Natural killer cell (primary cell): ENCODE results near the gene OBSCN. TPM values are rescaled to one million over a fixed set of nuclear protein-coding genes. Genes with fewer than 3 reads are reported as not detected.

ENCODE experiments used
- ATAC-seq, 3 donors: fragments of 150-1000 bp in 2 of 3; fragments of 200-7000 bp in 1 of 3; cut with Tn5 transposase; 1 replicate in 1 of 3; 2 replicates in 2 of 3; pipeline ENCODE4 v1.10.0; 2021; ENCODE audit warnings: mild to moderate bottlenecking in 2 of 3, moderate library complexity in 2 of 3
- DNase-seq, 2 donors: peaks; one replicate each; pipeline versions ENCODE4 v3.0.0 to v3.0.0-alpha.2; 2013 to 2021; ENCODE audit warnings: mixed read lengths in 1 of 2
- H3K27ac ChIP-seq: one replicate; pipeline ENCODE4 v1.5.1; 2013; ENCODE audit warnings: mild to moderate bottlenecking, low read length
- H3K27me3 ChIP-seq: one replicate; pipeline ENCODE4 v1.6.1; 2013; ENCODE audit warnings: low read length; ENCODE audit not compliant: control insufficient read depth, insufficient read depth
- H3K36me3 ChIP-seq: one replicate; pipeline ENCODE4 v1.6.1; 2013; ENCODE audit warnings: low read length; ENCODE audit not compliant: control insufficient read depth, insufficient read depth
- H3K4me1 ChIP-seq: one replicate; pipeline ENCODE4 v1.6.1; 2013; ENCODE audit warnings: low read length; ENCODE audit not compliant: control insufficient read depth, insufficient read depth
- H3K4me3 ChIP-seq: one replicate; pipeline ENCODE4 v1.5.1; 2013; ENCODE audit warnings: low read length
- H3K9me3 ChIP-seq: one replicate; pipeline ENCODE4 v1.6.1; 2013; ENCODE audit warnings: low read length; ENCODE audit not compliant: control insufficient read depth, insufficient read depth
- H3K27ac Mint-ChIP-seq, 2 donors: one replicate each; pipeline ENCODE4 v1.8.0; 2022; ENCODE audit warnings: mild to moderate bottlenecking in 2 of 2, mixed read lengths in 2 of 2, moderate library complexity in 1 of 2
- H3K27me3 Mint-ChIP-seq, 2 donors: one replicate each; pipeline ENCODE4 v1.8.0; 2022; ENCODE audit warnings: low read depth in 2 of 2, mixed read lengths in 2 of 2
- H3K36me3 Mint-ChIP-seq: one replicate; pipeline ENCODE4 v1.8.0; 2022; ENCODE audit warnings: mixed read lengths
- H3K4me1 Mint-ChIP-seq, 2 donors: one replicate each; pipeline ENCODE4 v1.8.0; 2022; ENCODE audit warnings: mixed read lengths in 2 of 2
- H3K4me3 Mint-ChIP-seq: one replicate; pipeline ENCODE4 v1.8.0; 2022; ENCODE audit warnings: mild to moderate bottlenecking, moderate library complexity, mixed read lengths
- H3K9me3 Mint-ChIP-seq, 2 donors: one replicate each; pipeline ENCODE4 v1.8.0; 2022; ENCODE audit warnings: mixed read lengths in 2 of 2
- WGBS: methylation state at CpG from one replicate; pipeline ENCODE4 v1.1.7; 2013; ENCODE audit warnings: missing lambda C conversion rate; ENCODE audit not compliant: insufficient coverage; 5-methylcytosine and 5-hydroxymethylcytosine counted together
- intact Hi-C: fragments of 100-400 bp; cut with micrococcal nuclease; formaldehyde crosslinking; loops from one replicate; pipeline ENCODE4 v1.14.2; 2022
- total RNA-seq, 4 donors: library from RNA; stranded (reverse); fragments of 120-200 nt in 1 of 4; gene quantifications; one replicate each; pipeline versions ENCODE4 v1.2.3 to v1.2.4, GENCODE V29; 2013 to 2022
- TF ChIP-seq, protein P1 (sequence below): fragments of 200-600 bp; IDR thresholded peaks from one replicate; pipeline ENCODE4 v1.8.0; 2022; ENCODE audit warnings: antibody characterized with exemption

The OBSCN gene
- total RNA-seq, 3 donors from 2014 or later (not counting 1 experiment from before 2014, with no cell fraction given): 9.6 to 30.0 (median 14.3) TPM

DNA sequence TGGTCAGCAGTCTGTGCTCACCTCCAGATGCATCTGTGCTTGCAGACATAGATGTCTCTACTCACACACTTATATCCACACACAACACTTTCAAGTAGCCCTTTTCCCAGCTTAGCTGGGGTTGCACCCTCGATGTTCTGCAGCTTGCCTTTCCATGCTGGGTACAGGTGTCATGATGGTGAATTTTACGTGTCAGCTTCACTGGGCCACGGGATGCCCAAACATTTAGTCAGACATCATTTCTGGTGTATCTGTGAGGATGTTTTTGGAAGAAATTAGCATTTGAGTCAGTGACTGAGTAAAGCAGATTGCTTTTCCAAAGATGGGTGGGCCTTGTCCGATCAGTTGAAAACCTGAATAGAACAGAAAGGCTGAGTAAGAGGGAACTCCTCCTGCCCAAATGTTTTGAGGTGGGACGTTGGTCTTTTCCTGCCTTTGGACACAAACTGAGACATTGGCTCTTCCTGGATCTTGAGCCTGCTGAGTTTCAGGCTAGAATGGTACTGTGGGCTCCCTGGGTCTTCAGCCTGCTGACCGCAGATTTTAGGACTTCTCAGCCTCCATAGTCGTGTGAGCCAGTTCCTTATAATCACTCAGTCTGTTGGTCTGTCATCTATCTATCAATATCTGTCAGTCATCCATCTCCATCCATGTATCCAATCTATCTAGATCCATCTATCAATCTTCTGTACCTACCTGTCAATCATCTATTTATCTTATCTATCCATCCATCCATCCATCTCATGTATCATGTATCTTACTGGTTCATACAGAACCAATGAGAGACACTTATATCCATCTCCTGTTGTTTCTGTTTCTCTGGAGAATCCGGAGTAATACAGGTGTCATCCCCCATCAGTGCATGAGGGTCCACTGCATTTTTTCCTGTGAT is 12.7 kb upstream of the OBSCN start:
- DNase-seq (no peak), ATAC-seq (no peak)
- H3K27ac ChIP-seq: no peak overlapping the region
- H3K9me3 Mint-ChIP-seq: peaks cover 7 to 8% of the 10 kb centered on the region in 2 donors
- H3K36me3 ChIP-seq: no peaks in the 10 kb centered on the region
- no peaks in the 10 kb centered on the region for H3K4me1 Mint-ChIP-seq
- 88% methylated on average over 8 of the region's 8 CpGs for WGBS
- no peaks in the 10 kb centered on the region for H3K4me1 ChIP-seq
- TF ChIP-seq, protein P1, sequence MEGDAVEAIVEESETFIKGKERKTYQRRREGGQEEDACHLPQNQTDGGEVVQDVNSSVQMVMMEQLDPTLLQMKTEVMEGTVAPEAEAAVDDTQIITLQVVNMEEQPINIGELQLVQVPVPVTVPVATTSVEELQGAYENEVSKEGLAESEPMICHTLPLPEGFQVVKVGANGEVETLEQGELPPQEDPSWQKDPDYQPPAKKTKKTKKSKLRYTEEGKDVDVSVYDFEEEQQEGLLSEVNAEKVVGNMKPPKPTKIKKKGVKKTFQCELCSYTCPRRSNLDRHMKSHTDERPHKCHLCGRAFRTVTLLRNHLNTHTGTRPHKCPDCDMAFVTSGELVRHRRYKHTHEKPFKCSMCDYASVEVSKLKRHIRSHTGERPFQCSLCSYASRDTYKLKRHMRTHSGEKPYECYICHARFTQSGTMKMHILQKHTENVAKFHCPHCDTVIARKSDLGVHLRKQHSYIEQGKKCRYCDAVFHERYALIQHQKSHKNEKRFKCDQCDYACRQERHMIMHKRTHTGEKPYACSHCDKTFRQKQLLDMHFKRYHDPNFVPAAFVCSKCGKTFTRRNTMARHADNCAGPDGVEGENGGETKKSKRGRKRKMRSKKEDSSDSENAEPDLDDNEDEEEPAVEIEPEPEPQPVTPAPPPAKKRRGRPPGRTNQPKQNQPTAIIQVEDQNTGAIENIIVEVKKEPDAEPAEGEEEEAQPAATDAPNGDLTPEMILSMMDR: no peak
- H3K9me3 ChIP-seq: peaks cover 3% of the 10 kb centered on the region
- intact Hi-C loops: no loop called here
- no peak overlapping the region for H3K4me3 Mint-ChIP-seq
- H3K27me3 ChIP-seq: no peaks in the 10 kb centered on the region
- H3K27ac Mint-ChIP-seq: no peak overlapping the region
- peaks cover 14% of the 10 kb centered on the region for H3K36me3 Mint-ChIP-seq
- no peak overlapping the region for H3K4me3 ChIP-seq
- H3K27me3 Mint-ChIP-seq: no peaks in the 10 kb centered on the region

DNA sequence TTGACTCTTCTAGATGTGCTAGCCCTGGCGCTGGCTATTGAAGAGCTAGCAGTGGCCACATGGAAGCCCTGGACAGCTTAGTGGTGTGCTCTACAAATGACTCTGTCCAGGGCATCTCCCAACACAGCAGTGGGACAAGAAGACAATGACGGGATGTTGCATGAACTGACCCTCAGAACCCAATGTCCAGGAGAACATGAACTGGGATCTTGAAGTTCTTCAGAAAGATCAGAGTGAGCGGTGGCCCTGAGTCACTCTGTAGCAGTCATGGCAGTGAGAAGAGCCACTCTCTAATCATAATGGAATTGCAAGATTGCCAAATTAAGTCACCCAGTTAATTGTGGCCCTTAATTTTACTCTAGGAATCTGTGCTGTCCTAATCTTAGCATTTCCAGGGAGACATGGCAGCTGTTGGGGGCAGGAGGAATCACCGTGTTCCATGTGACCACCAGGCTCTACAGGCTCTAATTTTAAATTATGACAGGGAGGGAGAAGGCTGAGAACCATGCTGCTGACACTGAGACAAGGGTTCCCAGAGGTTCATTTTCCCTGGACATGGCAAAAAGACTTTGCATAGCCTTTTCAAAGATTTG is 10.2 kb upstream of the OBSCN start:
- H3K27ac ChIP-seq: no peak overlapping the region
- Mint-ChIP-seq H3K36me3 (peaks cover 14% of the 10 kb centered on the region), H3K27me3 (no peaks in the 10 kb centered on the region), H3K4me1 (no peaks in the 10 kb centered on the region), H3K4me3 (no peak overlapping the region), H3K9me3 (peaks cover 7 to 8% of the 10 kb centered on the region in 2 donors), H3K27ac (no peak overlapping the region)
- no peaks in the 10 kb centered on the region for H3K36me3 ChIP-seq
- H3K9me3 ChIP-seq: peaks cover 3% of the 10 kb centered on the region
- DNase-seq (no peak), ATAC-seq (no peak)
- no peaks in the 10 kb centered on the region for H3K27me3 ChIP-seq
- 96% methylated on average over 4 of the region's 4 CpGs for WGBS
- TF ChIP-seq, protein P1: no peak
- intact Hi-C loops: no loop called here
- H3K4me1 ChIP-seq: no peaks in the 10 kb centered on the region
- no peak overlapping the region for H3K4me3 ChIP-seq

DNA sequence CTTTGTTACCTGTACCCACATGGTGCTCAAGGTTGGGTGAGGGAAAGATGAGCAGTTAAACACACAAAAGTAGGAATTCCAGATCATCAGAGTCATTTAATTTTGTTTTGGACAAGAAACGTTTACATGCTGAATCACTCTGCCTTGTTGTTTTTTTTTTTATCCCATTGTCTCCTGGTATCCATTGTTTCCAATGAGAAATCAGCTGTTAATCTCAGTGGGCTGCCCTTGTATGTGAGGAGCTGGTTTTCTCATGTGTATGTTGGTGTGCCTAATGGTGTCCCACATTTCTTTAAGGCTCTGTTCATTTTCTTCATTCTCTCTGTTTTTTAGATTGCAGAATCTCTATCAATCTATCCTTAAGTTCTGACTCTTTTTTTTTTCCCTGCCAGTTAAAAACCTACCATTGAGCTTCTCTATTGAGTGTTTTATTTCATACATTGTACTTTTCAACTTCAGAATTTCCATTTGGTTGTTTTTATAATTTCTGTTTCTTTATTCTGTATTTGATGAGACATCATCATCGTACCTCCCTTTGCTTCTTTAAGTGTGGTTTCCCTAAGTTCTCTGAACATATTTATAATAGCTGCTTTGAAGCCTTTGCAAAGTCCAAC is 8.8 kb upstream of the OBSCN start:
- no peak overlapping the region for H3K4me3 ChIP-seq
- no peaks in the 10 kb centered on the region for H3K36me3 ChIP-seq
- no peak overlapping the region for H3K27ac Mint-ChIP-seq

More for the DNA sequence above, 8.8 kb upstream of the OBSCN start:
- Mint-ChIP-seq H3K27me3 (no peaks in the 10 kb centered on the region), H3K4me1 (no peaks in the 10 kb centered on the region), H3K36me3 (peaks cover 14% of the 10 kb centered on the region), H3K9me3 (peaks cover 7 to 8% of the 10 kb centered on the region in 2 donors), H3K4me3 (no peak overlapping the region)
- Histone ChIP-seq H3K27me3 (no peaks in the 10 kb centered on the region), H3K4me1 (no peaks in the 10 kb centered on the region), H3K9me3 (peaks cover 3% of the 10 kb centered on the region), H3K27ac (no peak overlapping the region)
- WGBS: 62% methylated on average over 2 of the region's 2 CpGs
- intact Hi-C loops: no loop called here
- TF ChIP-seq, protein P1: no peak
- DNase-seq (no peak), ATAC-seq (no peak)
